Measurements from ENCODE around the gene TRPC5OS. TPM values are rescaled to one million over a fixed set of nuclear protein-coding genes. Genes with fewer than 3 reads are reported as not detected.

Gene TRPC5OS
- total and polyA plus RNA-seq, 8 donors = not detected

- ATAC-seq = no peak
- H3K4me1 ChIP-seq = no peaks in the 10 kb centered on the region
- intact Hi-C loops (cut with DNase I) = no loop called here
These were observed 28.4 kb upstream of the TRPC5OS start for GRCh38 chrX:111847491-111848133.

GRCh38 chrX:111848541-111848940 lies 27.4 kb upstream of the TRPC5OS start:
- Histone ChIP-seq H3K36me3 (no peaks in the 10 kb centered on the region), H3K27me3 (peaks cover 0 to 10% of the 10 kb centered on the region in 2 donors), H3K4me1 (no peaks in the 10 kb centered on the region), H3K27ac (no peak overlapping the region), H3K4me3 (no peak overlapping the region), H3K9me3 (no peaks in the 10 kb centered on the region)
- no peak for DNase-seq
- no peak for TF ChIP-seq CTCF (IDR thresholded peaks at IDR 0.05)
- intact Hi-C loops (cut with DNase I) = no loop called here
- no peak for ATAC-seq

More at GRCh38 chrX:111847491-111848133, 28.4 kb upstream of the TRPC5OS start:
- H3K4me3 ChIP-seq = no peak overlapping the region
- no peaks in the 10 kb centered on the region for H3K9me3 ChIP-seq
- TF ChIP-seq CTCF (IDR thresholded peaks at IDR 0.05) = no peak
- no peak for DNase-seq
- peaks cover 0 to 10% of the 10 kb centered on the region in 2 donors for H3K27me3 ChIP-seq
- no peak overlapping the region for H3K27ac ChIP-seq
- no peaks in the 10 kb centered on the region for H3K36me3 ChIP-seq

- no peak overlapping the region for H3K27ac ChIP-seq
- H3K36me3 ChIP-seq = no peaks in the 10 kb centered on the region
- no peaks in the 10 kb centered on the region for H3K4me1 ChIP-seq
- H3K9me3 ChIP-seq = no peaks in the 10 kb centered on the region
- DNase-seq (no peak), ATAC-seq (no peak)
- intact Hi-C loops (cut with DNase I) = no loop called here
- H3K27me3 ChIP-seq = peaks cover 0 to 10% of the 10 kb centered on the region in 2 donors
- no peak for TF ChIP-seq CTCF (IDR thresholded peaks at IDR 0.05)
- no peak overlapping the region for H3K4me3 ChIP-seq
These were observed 25.0 kb upstream of the TRPC5OS start for GRCh38 chrX:111850975-111851374.

- no peaks in the 10 kb centered on the region for H3K9me3 ChIP-seq
- no peaks in the 10 kb centered on the region for H3K4me1 ChIP-seq
- H3K27ac ChIP-seq = no peak overlapping the region
- H3K36me3 ChIP-seq = no peaks in the 10 kb centered on the region
- ATAC-seq = no peak
- no peak overlapping the region for H3K4me3 ChIP-seq
- no peak for TF ChIP-seq CTCF (IDR thresholded peaks at IDR 0.05)
- DNase-seq = no peak
- intact Hi-C loops (cut with DNase I) = no loop called here
- peaks cover 0 to 6% of the 10 kb centered on the region in 2 donors for H3K27me3 ChIP-seq
These were observed 21.2 kb upstream of the TRPC5OS start for GRCh38 chrX:111854556-111855490.

- intact Hi-C loops (cut with DNase I) = no loop called here
- H3K4me3 ChIP-seq = no peak overlapping the region
- no peaks in the 10 kb centered on the region for H3K36me3 ChIP-seq
- H3K9me3 ChIP-seq = no peaks in the 10 kb centered on the region
- no peaks in the 10 kb centered on the region for H3K4me1 ChIP-seq
- ATAC-seq = no peak
- H3K27me3 ChIP-seq = peaks cover 0 to 6% of the 10 kb centered on the region in 2 donors
- no peak for DNase-seq
- no peak overlapping the region for H3K27ac ChIP-seq
- TF ChIP-seq CTCF (IDR thresholded peaks at IDR 0.05) = no peak
These were observed 18.4 kb upstream of the TRPC5OS start for GRCh38 chrX:111857534-111858060.
